Activated CD4-positive, alpha-beta T cell treated with anti-CD3 and anti-CD28 coated beads, Interleukin-2, amount 10 ng/mL, durations not matched to agents 24 days and 14 days (primary cell): ENCODE data around the gene TMPRSS11D. TPM values are rescaled to one million over a fixed set of nuclear protein-coding genes. Genes with fewer than 3 reads are reported as not detected.

Experiments used
- DNase-seq: peaks from one replicate; pipeline ENCODE4 v3.0.0; 2022
- H3K27ac Mint-ChIP-seq: one replicate; pipeline ENCODE4 v1.8.0; 2022; ENCODE audit warnings: mild to moderate bottlenecking, mixed read lengths
- H3K27me3 Mint-ChIP-seq: one replicate; pipeline ENCODE4 v1.8.0; 2022; ENCODE audit warnings: mixed read lengths
- H3K36me3 Mint-ChIP-seq: one replicate; pipeline ENCODE4 v1.8.0; 2022; ENCODE audit warnings: low read depth, mild to moderate bottlenecking, mixed read lengths
- H3K4me1 Mint-ChIP-seq: one replicate; pipeline ENCODE4 v1.8.0; 2021; ENCODE audit warnings: mixed read lengths
- H3K4me3 Mint-ChIP-seq: one replicate; pipeline ENCODE4 v1.8.0; 2022; ENCODE audit warnings: mild to moderate bottlenecking, moderate library complexity, mixed read lengths
- H3K9me3 Mint-ChIP-seq: one replicate; pipeline ENCODE4 v1.8.0; 2021; ENCODE audit warnings: mixed read lengths
- intact Hi-C: fragments of 100-400 bp; cut with micrococcal nuclease; formaldehyde crosslinking; loops from one replicate; pipeline ENCODE4 v1.15.1; 2023
- total RNA-seq: library from RNA; stranded (reverse); gene quantifications from 2 replicates; pipeline ENCODE4 v1.2.3, GENCODE V29; 2022

The TMPRSS11D gene
- not detected in 2 replicates for total RNA-seq

DNA sequence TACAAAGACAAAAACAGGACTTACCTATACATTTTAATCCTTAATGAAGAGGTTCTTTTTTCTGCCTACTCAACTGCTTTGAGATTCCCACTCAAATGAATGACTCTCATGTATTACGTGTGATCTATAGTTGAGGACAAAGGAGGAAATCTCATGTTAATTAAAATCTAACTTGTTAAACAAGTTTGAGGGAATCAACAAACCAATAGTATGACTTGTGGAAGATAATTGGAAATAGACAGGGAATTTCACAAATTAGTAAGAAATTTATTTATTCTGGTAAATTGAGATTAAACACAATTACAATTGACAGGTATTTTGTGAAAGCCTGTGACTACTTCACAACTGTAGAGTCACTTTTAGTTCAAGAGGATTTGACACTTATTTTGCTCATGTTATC, at the start of gene TMPRSS11D:
TSS of gene TMPRSS11D (minus strand) at position 101 of the 400 bp plus-strand sequence. CDS start at position 32, 69 bp downstream.
- Mint-ChIP-seq H3K4me3 (no peak within 1 kb of the TSS), H3K9me3 (no peaks in the 10 kb centered on the region), H3K36me3 (no peaks in the 10 kb centered on the region), H3K27me3 (no peaks in the 10 kb centered on the region), H3K4me1 (no peaks in the 10 kb centered on the region), H3K27ac (no peak within 1 kb of the TSS)
- no peak for DNase-seq
- intact Hi-C loops = no loop called here

GRCh38 chr4:67933038-67933437, 49.2 kb upstream of the TMPRSS11D start:
- intact Hi-C loops = no loop called here
- Mint-ChIP-seq H3K4me1 (no peaks in the 10 kb centered on the region), H3K27me3 (peaks cover 10% of the 10 kb centered on the region), H3K27ac (no peak overlapping the region), H3K9me3 (no peaks in the 10 kb centered on the region), H3K4me3 (no peak overlapping the region), H3K36me3 (no peaks in the 10 kb centered on the region)
- no peak for DNase-seq

GRCh38 chr4:67931256-67931655, 47.5 kb upstream of the TMPRSS11D start:
- no peaks in the 10 kb centered on the region for H3K4me1 Mint-ChIP-seq
- no peaks in the 10 kb centered on the region for H3K9me3 Mint-ChIP-seq
- intact Hi-C loops = no loop called here
- no peak for DNase-seq
- no peak overlapping the region for H3K27ac Mint-ChIP-seq
- H3K36me3 Mint-ChIP-seq = no peaks in the 10 kb centered on the region
- no peak overlapping the region for H3K4me3 Mint-ChIP-seq
- H3K27me3 Mint-ChIP-seq = peaks cover 10% of the 10 kb centered on the region

- intact Hi-C loops = no loop called here
- Mint-ChIP-seq H3K36me3 (no peaks in the 10 kb centered on the region), H3K27ac (no peak overlapping the region), H3K9me3 (no peaks in the 10 kb centered on the region), H3K4me3 (no peak overlapping the region), H3K27me3 (peaks cover 9% of the 10 kb centered on the region), H3K4me1 (no peaks in the 10 kb centered on the region)
- DNase-seq = no peak
Measured at GRCh38 chr4:67929426-67929825, 45.6 kb upstream of the TMPRSS11D start.

DNA sequence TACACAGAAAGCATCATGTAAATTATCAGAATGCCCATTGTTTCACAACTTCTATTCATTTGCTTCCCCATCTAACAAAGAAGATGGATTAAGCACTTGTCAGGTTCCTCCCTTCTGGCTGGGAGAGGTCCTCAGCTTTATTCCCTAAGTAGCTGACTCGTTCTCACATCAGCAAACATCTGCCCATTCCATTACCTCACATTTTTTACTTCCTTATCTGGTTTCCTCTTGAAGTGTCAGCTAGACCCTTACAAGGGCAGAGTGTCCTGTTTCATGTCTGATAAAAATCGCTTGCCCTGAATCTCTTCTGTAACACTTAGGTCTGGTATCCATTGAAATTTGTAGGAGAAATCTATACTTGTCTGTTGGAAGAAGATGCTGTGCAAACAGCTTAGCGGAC, 44.7 kb upstream of the TMPRSS11D start:
- Mint-ChIP-seq H3K27me3 (peaks cover 11% of the 10 kb centered on the region), H3K27ac (no peak overlapping the region), H3K4me3 (no peak overlapping the region), H3K36me3 (no peaks in the 10 kb centered on the region), H3K9me3 (peaks cover 4% of the 10 kb centered on the region), H3K4me1 (no peaks in the 10 kb centered on the region)
- intact Hi-C loops = no loop called here
- DNase-seq = no peak

DNA sequence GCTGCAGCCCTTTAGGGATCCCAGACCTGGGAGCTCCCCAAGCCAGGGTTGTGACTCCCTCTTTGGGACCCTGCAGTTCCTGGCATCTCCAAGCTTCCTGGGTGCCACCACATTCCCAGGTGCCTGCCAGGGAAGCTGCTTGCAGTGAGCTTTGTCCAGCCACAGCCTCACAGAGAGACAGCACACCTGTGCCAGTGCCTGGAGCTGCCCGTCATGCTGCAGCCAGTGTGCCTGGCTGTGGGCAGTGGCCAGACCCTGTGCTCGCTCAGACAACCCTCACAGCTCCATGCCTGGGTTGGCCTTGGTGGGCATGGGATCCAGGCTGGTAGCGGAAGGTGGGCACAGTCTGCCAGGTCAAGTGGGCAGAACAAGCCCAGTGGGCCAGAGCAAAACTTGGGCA, 43.4 kb upstream of the TMPRSS11D start:
- Mint-ChIP-seq H3K36me3 (no peaks in the 10 kb centered on the region), H3K27ac (no peak overlapping the region), H3K9me3 (peaks cover 4% of the 10 kb centered on the region), H3K4me3 (no peak overlapping the region), H3K4me1 (no peaks in the 10 kb centered on the region), H3K27me3 (peaks cover 7% of the 10 kb centered on the region)
- no peak for DNase-seq
- intact Hi-C loops = no loop called here

DNA sequence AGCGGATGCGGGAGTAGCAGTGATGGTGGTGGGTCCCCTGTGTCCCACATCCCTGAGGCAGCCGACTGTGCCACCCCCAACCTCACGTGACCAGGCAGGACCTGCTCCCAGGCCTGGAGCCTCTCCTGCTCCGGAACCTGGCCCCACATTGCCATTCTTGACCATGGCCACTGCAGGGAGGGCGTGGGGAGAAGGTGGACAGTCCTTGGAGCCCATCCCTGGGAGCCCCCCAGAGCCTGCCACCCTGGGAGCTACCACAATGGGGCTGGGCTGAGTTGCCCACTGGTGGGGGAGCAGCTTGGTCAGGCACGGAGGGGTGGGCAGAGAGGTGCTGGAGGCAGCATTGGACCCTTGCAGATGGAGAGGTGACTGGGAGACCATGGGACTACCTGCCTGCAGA, 42.7 kb upstream of the TMPRSS11D start:
- intact Hi-C loops = no loop called here
- DNase-seq = no peak
- no peak overlapping the region for H3K4me3 Mint-ChIP-seq
- H3K36me3 Mint-ChIP-seq = no peaks in the 10 kb centered on the region
- peaks cover 7% of the 10 kb centered on the region for H3K27me3 Mint-ChIP-seq
- H3K4me1 Mint-ChIP-seq = no peaks in the 10 kb centered on the region
- no peak overlapping the region for H3K27ac Mint-ChIP-seq
- peaks cover 4% of the 10 kb centered on the region for H3K9me3 Mint-ChIP-seq

DNA sequence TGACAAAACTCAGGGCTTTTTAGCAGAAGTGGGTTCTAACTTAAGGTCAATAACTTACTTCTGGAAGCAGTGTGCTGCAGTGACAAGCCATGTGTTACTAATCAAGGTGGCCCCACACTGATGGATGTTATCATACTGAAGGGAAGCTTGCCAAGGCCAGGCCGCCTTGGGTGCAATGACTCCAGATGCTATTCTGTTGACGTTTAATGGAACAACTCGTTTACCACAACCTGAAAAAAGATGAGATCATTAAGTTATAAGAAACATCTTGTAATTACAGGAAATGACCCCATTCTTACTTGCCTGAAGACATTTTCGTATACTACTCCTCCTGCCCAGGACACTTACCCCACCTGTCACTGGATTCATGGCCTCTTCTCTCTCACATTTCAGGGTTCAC, 38.9 kb upstream of the TMPRSS11D start:
- Mint-ChIP-seq H3K27ac (no peak overlapping the region), H3K36me3 (no peaks in the 10 kb centered on the region), H3K4me3 (no peak overlapping the region), H3K9me3 (peaks cover 4% of the 10 kb centered on the region), H3K4me1 (no peaks in the 10 kb centered on the region), H3K27me3 (peaks cover 12% of the 10 kb centered on the region)
- no peak for DNase-seq
- intact Hi-C loops = no loop called here

DNA sequence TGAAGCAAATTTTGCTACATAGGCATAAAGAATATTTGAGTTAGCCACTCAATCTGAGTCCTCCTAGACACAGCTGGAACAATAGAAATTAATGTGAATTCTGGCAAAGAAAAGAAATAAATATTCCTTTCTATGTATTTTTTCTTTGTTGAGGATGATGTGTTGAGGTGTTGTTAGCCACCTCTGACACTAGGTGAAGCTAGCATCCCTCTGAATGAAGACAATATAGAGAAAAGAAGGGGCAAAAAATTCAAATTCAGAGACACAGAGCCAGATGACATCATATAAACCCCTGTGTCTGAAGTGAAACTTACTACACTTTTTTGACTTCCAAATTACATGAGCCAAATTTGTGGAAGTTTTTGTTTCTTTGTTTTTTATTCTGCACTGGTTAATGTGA, 34.6 kb upstream of the TMPRSS11D start:
- H3K4me3 Mint-ChIP-seq = no peak overlapping the region
- no peaks in the 10 kb centered on the region for H3K36me3 Mint-ChIP-seq
- intact Hi-C loops = no loop called here
- no peaks in the 10 kb centered on the region for H3K4me1 Mint-ChIP-seq
- peaks cover 13% of the 10 kb centered on the region for H3K27me3 Mint-ChIP-seq
- DNase-seq = no peak
- no peaks in the 10 kb centered on the region for H3K9me3 Mint-ChIP-seq
- no peak overlapping the region for H3K27ac Mint-ChIP-seq

DNA sequence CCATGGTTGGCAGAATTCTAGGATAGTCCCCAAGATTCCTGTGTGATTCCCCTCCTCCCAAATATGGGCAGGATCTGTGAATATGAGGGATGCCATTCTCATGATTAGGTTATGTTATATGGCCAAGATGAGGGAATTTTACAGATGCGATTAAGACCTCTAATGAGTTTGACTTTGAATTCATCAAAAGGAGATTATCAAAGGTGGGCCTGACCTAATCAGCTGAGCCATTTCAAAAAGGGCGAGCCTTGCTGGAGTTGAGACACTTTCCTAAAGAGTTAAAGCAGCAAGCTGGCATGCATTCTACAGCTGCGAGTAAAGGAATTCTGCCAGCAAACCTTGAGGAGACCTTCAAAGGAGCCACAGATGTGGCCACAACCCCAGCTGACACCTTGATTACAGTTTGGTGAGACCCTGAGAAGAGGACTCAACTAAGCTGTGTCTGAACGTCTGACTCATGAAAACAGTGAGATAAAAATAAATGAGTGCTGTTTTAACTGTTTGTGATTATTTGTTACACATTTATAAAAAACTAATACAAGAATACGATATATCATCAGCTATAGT, 31.7 kb upstream of the TMPRSS11D start:
- intact Hi-C loops = no loop called here
- no peak for DNase-seq
- Mint-ChIP-seq H3K36me3 (no peaks in the 10 kb centered on the region), H3K4me3 (no peak overlapping the region), H3K4me1 (no peaks in the 10 kb centered on the region), H3K27ac (no peak overlapping the region), H3K9me3 (no peaks in the 10 kb centered on the region), H3K27me3 (peaks cover 23% of the 10 kb centered on the region)

- no peaks in the 10 kb centered on the region for H3K36me3 Mint-ChIP-seq
- H3K4me1 Mint-ChIP-seq = no peaks in the 10 kb centered on the region
- H3K27ac Mint-ChIP-seq = no peak overlapping the region
- H3K27me3 Mint-ChIP-seq = peaks cover 15% of the 10 kb centered on the region
- no peak for DNase-seq
- no peaks in the 10 kb centered on the region for H3K9me3 Mint-ChIP-seq
- no peak overlapping the region for H3K4me3 Mint-ChIP-seq
- intact Hi-C loops = loop anchor here (2.0 to 5.0 kb wide), 2 partner anchors 165 to 357 kb away; no protein-coding TSS in a partner anchor
Measured at GRCh38 chr4:67912080-67912479, 28.3 kb upstream of the TMPRSS11D start.

- Mint-ChIP-seq H3K9me3 (no peaks in the 10 kb centered on the region), H3K27ac (no peak overlapping the region), H3K36me3 (no peaks in the 10 kb centered on the region), H3K27me3 (peaks cover 15% of the 10 kb centered on the region), H3K4me3 (no peak overlapping the region), H3K4me1 (no peaks in the 10 kb centered on the region)
- no peak for DNase-seq
- intact Hi-C loops = loop anchor here (2.0 to 5.0 kb wide), 3 partner anchors 164 to 363 kb away; no protein-coding TSS in a partner anchor
Measured at GRCh38 chr4:67911638-67912037, 27.8 kb upstream of the TMPRSS11D start.

GRCh38 chr4:67911141-67911540, 27.3 kb upstream of the TMPRSS11D start:
- Mint-ChIP-seq H3K4me3 (no peak overlapping the region), H3K36me3 (no peaks in the 10 kb centered on the region), H3K27ac (no peak overlapping the region), H3K27me3 (peaks cover 15% of the 10 kb centered on the region), H3K9me3 (no peaks in the 10 kb centered on the region), H3K4me1 (no peaks in the 10 kb centered on the region)
- DNase-seq = no peak
- intact Hi-C loops = loop anchor here (2.0 to 5.0 kb wide), 2 partner anchors 164 to 362 kb away; no protein-coding TSS in a partner anchor

GRCh38 chr4:67910585-67910905, 26.7 kb upstream of the TMPRSS11D start:
- Mint-ChIP-seq H3K4me1 (no peaks in the 10 kb centered on the region), H3K9me3 (no peaks in the 10 kb centered on the region), H3K4me3 (no peak overlapping the region), H3K36me3 (no peaks in the 10 kb centered on the region), H3K27ac (no peak overlapping the region), H3K27me3 (peaks cover 15% of the 10 kb centered on the region)
- intact Hi-C loops = loop anchor here (2.0 to 5.0 kb wide), 2 partner anchors 163 to 362 kb away; no protein-coding TSS in a partner anchor
- no peak for DNase-seq
